Measurements from ENCODE around the gene FGD5.
A peak's percentile ranks its signal among the peaks of the same experiment; 100 is the strongest.

The FGD5 gene

DNA sequence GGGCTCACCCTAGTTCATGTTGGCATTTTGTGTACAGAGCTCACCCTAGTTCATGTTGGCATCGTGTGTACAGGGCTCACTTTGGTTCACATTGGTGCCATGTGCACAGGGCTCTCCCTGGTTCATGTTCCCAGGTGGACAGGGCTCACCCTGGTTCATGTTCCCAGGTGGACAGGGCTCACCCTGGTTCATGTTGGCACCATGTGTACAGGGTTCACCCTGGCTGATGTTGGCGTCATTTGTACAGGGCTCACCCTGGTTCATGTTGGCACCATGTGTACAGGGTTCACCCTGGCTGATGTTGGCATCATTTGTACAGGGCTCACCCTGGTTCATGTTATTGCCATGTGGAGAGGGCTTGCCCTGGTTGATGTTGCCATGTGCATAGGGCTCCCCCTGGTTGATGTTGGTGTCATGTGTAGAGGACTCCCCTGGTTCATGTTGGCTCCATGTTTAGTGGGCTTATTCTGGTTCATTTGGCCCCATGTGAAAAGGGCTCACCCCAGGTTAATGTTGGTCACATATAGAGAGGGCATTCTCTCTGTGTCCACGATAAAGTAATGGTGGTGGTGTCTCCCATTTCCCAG lies 97.0 kb downstream of the FGD5 start:
- no peak for DNase-seq (ENCODE audit: low read depth, low spot score)

DNA sequence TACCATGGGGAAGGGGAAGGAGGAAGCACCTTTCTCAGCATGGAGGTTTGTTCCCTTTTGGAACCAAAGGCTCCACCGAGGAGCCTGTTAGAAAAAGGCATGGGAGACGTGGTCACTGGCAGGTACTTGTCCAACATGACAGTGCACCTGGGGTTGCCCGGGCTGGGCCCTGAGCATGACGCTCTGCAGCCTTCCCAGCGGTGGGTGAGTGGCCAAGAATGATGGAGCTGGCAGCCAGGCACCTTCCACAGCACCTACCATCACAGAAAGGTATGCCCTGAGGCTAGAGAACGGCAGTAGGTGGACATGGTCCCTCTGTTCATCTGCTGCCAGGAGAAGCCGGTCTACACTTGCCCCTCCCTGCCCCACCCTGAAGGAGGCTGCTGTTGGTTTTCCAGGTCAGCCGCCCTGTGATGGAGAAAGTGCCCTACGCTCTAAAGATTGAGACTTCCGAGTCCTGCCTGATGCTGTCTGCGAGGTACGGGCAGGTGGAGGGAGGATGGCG lies 99.6 kb downstream of the FGD5 start:
- H3K27ac ChIP-seq (ENCODE audit: low read length): no peak overlapping the region
- H3K9me3 ChIP-seq (ENCODE audit: control insufficient read depth, insufficient read depth, low read length): no peaks in the 10 kb centered on the region
- no peak overlapping the region for H3K4me3 ChIP-seq (ENCODE audit: low read length)
- H3K4me1 ChIP-seq (ENCODE audit: control insufficient read depth, insufficient read depth, low read length): peaks cover 1% of the 10 kb centered on the region
- no peaks in the 10 kb centered on the region for H3K27me3 ChIP-seq (ENCODE audit: control insufficient read depth, insufficient read depth, low read length)
- no CpG with 5 or more reads among the region's 13 CpGs for WGBS (ENCODE audit: insufficient coverage, insufficient read length)
- DNase-seq (ENCODE audit: low read depth, low spot score): no peak
- H3K36me3 ChIP-seq (ENCODE audit: control insufficient read depth, insufficient read depth, low read length): no peaks in the 10 kb centered on the region

More for the DNA sequence above, 97.0 kb downstream of the FGD5 start:
- Histone ChIP-seq H3K27me3 (ENCODE audit: control insufficient read depth, insufficient read depth, low read length) (no peaks in the 10 kb centered on the region), H3K4me1 (ENCODE audit: control insufficient read depth, insufficient read depth, low read length) (peaks cover 1% of the 10 kb centered on the region), H3K27ac (ENCODE audit: low read length) (no peak overlapping the region), H3K36me3 (ENCODE audit: control insufficient read depth, insufficient read depth, low read length) (no peaks in the 10 kb centered on the region), H3K9me3 (ENCODE audit: control insufficient read depth, insufficient read depth, low read length) (no peaks in the 10 kb centered on the region), H3K4me3 (ENCODE audit: low read length) (no peak overlapping the region)
- WGBS (ENCODE audit: insufficient coverage, insufficient read length): no CpG with 5 or more reads among the region's 3 CpGs

DNA sequence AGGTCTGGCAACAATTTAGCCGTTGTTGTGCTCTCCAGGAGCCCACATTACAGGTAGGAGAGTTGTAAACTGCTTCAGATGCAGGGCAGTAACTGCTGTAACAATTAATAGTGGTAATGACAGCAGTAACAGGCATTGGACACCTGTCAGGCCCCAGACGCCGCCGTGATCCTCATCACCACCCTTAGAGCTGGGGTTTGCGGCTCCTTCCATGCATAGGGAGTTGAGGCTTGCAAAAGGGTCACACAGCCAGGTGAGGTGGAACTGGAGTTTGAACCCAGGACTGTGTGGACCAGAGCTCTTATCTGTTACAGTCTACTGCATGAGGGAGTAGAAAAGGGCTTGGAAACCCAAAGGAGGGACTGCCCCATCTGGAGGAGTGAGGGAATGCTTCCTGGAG lies 101.8 kb downstream of the FGD5 start:
- H3K9me3 ChIP-seq (ENCODE audit: control insufficient read depth, insufficient read depth, low read length): no peaks in the 10 kb centered on the region
- no peaks in the 10 kb centered on the region for H3K36me3 ChIP-seq (ENCODE audit: control insufficient read depth, insufficient read depth, low read length)
- H3K27ac ChIP-seq (ENCODE audit: low read length): no peak overlapping the region
- H3K4me1 ChIP-seq (ENCODE audit: control insufficient read depth, insufficient read depth, low read length): no peaks in the 10 kb centered on the region
- H3K4me3 ChIP-seq (ENCODE audit: low read length): no peak overlapping the region
- DNase-seq (ENCODE audit: low read depth, low spot score): no peak
- WGBS (ENCODE audit: insufficient coverage, insufficient read length): no CpG with 5 or more reads among the region's 5 CpGs
- no peaks in the 10 kb centered on the region for H3K27me3 ChIP-seq (ENCODE audit: control insufficient read depth, insufficient read depth, low read length)

DNA sequence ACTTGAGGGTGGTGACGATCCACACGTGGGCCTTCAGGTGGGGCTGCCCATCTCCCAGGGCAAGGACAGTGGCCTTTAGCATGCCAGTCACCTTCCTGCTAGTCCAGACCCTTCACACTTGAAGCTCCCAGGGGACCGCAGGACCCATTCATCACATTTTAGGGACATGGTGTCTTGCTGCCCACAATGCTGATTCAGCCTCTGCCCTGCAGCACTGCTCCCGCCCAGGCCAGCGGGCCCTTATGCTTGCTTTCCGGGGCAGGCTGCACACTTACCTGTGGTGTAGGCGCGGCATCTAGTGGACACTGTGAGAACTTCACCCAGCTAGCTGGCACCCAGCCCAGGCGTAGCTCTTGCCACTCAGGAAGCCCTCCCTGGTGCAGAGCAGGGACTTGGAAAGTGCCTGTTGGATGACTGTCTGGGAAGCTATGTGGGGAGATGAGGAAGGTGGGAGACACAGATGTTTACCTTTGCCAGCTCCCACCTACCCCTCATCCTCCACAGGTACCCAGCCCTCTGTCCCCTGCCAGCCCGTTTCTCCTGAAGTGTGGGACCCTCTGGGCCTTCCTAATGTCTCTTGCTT lies 102.4 kb downstream of the FGD5 start:
- H3K27me3 ChIP-seq (ENCODE audit: control insufficient read depth, insufficient read depth, low read length): no peaks in the 10 kb centered on the region
- no peaks in the 10 kb centered on the region for H3K36me3 ChIP-seq (ENCODE audit: control insufficient read depth, insufficient read depth, low read length)
- no peak overlapping the region for H3K27ac ChIP-seq (ENCODE audit: low read length)
- WGBS (ENCODE audit: insufficient coverage, insufficient read length): no CpG with 5 or more reads among the region's 10 CpGs
- no peaks in the 10 kb centered on the region for H3K9me3 ChIP-seq (ENCODE audit: control insufficient read depth, insufficient read depth, low read length)
- peak; percentile 78 for DNase-seq (ENCODE audit: low read depth, low spot score)
- no peaks in the 10 kb centered on the region for H3K4me1 ChIP-seq (ENCODE audit: control insufficient read depth, insufficient read depth, low read length)
- H3K4me3 ChIP-seq (ENCODE audit: low read length): no peak overlapping the region

DNA sequence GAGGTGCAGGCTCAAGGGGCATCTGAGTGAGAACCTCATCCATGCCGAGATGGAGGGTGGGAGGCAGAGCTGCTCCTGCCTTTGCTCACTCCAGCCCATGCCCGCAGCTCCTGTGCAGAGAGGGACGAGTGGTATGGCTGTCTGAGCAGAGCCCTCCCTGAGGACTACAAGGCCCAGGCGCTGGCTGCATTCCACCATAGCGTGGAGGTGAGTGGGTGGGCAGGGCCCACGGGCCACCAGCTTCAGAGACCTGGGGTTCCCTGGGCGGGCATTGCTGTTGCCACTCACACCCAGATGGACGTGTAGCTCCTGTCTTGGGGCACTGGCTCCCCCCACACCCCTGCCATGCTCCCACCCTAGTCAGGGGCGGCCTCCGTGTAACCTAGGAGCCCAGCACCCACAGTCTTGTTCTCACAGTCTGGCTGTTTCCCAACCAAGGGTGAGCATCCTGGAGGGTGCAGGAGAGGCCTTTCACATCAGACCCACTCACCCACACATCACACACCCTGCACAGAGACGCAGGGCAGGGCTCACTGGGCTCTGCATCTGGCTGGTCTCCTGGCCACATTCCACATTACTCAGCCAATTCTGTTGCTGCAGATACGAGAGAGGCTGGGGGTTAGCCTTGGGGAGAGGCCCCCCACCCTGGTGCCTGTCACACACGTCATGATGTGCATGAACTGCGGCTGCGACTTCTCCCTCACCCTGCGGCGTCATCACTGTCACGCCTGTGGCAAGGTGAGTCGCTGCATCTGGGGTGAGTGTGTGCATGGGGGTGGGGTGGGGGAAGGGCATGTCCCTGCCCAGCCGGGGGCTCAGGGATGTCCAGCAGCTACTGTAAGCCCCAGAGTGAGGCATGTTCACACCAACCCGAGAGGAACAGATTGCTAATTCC lies 103.3 kb downstream of the FGD5 start:
- Histone ChIP-seq H3K27ac (ENCODE audit: low read length) (no peak overlapping the region), H3K27me3 (ENCODE audit: control insufficient read depth, insufficient read depth, low read length) (no peaks in the 10 kb centered on the region), H3K36me3 (ENCODE audit: control insufficient read depth, insufficient read depth, low read length) (no peaks in the 10 kb centered on the region), H3K9me3 (ENCODE audit: control insufficient read depth, insufficient read depth, low read length) (no peaks in the 10 kb centered on the region), H3K4me1 (ENCODE audit: control insufficient read depth, insufficient read depth, low read length) (no peaks in the 10 kb centered on the region), H3K4me3 (ENCODE audit: low read length) (no peak overlapping the region)
- DNase-seq (ENCODE audit: low read depth, low spot score): no peak
- WGBS (ENCODE audit: insufficient coverage, insufficient read length): no CpG with 5 or more reads among the region's 21 CpGs

DNA sequence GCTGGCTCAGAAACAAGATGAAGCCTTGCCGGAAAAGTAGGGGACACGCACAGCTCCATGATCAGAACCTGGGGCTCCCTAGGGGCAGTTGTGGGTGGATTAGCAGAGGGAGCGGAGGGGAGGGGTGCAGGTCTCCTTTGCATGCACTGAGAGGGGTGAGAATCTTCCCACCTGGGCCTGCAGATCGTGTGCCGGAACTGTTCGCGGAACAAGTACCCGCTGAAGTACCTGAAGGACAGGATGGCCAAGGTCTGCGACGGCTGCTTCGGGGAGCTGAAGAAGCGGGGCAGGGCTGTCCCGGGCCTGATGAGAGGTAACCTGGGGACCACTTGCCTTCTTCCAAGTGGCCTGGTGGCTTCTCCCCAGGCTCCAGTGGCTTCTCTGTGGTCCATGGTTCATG lies 104.1 kb downstream of the FGD5 start:
- no peaks in the 10 kb centered on the region for H3K4me1 ChIP-seq (ENCODE audit: control insufficient read depth, insufficient read depth, low read length)
- WGBS (ENCODE audit: insufficient coverage, insufficient read length): no CpG with 5 or more reads among the region's 13 CpGs
- no peak overlapping the region for H3K27ac ChIP-seq (ENCODE audit: low read length)
- H3K36me3 ChIP-seq (ENCODE audit: control insufficient read depth, insufficient read depth, low read length): no peaks in the 10 kb centered on the region
- H3K27me3 ChIP-seq (ENCODE audit: control insufficient read depth, insufficient read depth, low read length): no peaks in the 10 kb centered on the region
- H3K4me3 ChIP-seq (ENCODE audit: low read length): no peak overlapping the region
- DNase-seq (ENCODE audit: low read depth, low spot score): no peak
- H3K9me3 ChIP-seq (ENCODE audit: control insufficient read depth, insufficient read depth, low read length): no peaks in the 10 kb centered on the region

DNA sequence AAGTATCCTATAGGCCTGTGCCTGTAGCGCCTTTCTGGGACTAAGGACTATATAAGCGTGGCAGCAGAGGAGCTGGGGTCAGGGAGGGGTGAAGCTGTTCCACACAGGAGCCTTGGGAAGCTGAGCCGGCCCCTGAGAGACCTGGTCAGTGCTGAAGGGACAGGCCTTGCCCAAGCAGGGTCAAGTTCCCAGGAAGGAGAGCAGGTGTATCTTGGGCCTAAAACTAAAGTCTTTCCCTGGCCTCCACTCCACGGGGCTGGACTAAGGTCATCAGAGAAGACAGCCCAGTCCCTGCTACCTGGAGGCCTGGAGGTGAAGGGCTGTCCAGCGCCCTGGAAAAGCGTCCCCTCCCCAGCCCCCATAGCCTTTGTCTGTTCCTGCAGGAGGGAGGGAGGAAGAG lies 104.7 kb downstream of the FGD5 start:
- Histone ChIP-seq H3K4me3 (ENCODE audit: low read length) (no peak overlapping the region), H3K36me3 (ENCODE audit: control insufficient read depth, insufficient read depth, low read length) (no peaks in the 10 kb centered on the region), H3K9me3 (ENCODE audit: control insufficient read depth, insufficient read depth, low read length) (no peaks in the 10 kb centered on the region), H3K4me1 (ENCODE audit: control insufficient read depth, insufficient read depth, low read length) (no peaks in the 10 kb centered on the region), H3K27me3 (ENCODE audit: control insufficient read depth, insufficient read depth, low read length) (no peaks in the 10 kb centered on the region), H3K27ac (ENCODE audit: low read length) (no peak overlapping the region)
- WGBS (ENCODE audit: insufficient coverage, insufficient read length): no CpG with 5 or more reads among the region's 6 CpGs
- no peak for DNase-seq (ENCODE audit: low read depth, low spot score)

DNA sequence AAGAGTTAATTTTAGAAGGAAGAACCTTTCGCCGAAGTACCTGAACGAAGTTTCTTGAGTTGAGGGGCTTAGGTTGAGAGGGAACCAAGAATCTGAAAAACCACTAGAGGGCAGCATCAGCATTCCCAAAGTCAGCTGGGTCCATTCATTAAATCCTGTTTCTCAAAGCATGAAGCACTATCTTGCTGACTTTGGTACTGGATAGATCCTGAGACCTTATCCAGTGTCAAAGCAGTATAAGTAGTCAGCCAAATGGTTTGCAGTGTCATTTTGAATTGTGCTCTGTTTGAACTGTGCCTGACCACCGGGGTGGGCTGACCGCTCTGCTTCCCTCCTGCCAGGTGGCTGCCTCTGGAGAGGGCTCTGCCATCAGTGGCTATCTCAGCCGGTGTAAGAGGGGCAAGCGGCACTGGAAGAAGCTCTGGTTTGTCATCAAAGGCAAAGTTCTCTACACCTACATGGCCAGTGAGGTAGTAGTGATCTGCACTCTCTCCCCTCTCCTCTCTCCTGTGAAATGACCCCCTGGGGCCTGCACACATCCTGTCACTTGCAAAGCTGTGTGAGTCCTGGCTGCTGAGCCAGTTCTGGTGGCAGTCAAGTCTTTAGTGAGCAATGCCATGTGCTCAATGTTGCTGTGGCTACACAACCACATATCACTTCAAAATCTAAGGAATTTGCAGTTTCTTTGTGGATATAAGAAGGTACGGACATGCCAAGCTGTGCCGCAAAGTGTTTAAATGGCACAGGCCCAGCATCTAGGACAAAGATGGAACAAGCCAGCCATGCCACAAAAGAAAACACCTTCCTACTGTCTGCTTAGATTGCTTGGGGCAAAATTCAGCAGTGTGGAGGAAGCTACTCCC lies 107.2 kb downstream of the FGD5 start:
- WGBS (ENCODE audit: insufficient coverage, insufficient read length): no CpG with 5 or more reads among the region's 9 CpGs
- Histone ChIP-seq H3K4me1 (ENCODE audit: control insufficient read depth, insufficient read depth, low read length) (no peaks in the 10 kb centered on the region), H3K4me3 (ENCODE audit: low read length) (no peak overlapping the region), H3K27ac (ENCODE audit: low read length) (no peak overlapping the region), H3K9me3 (ENCODE audit: control insufficient read depth, insufficient read depth, low read length) (no peaks in the 10 kb centered on the region), H3K36me3 (ENCODE audit: control insufficient read depth, insufficient read depth, low read length) (no peaks in the 10 kb centered on the region), H3K27me3 (ENCODE audit: control insufficient read depth, insufficient read depth, low read length) (no peaks in the 10 kb centered on the region)
- DNase-seq (ENCODE audit: low read depth, low spot score): peak; percentile 76

DNA sequence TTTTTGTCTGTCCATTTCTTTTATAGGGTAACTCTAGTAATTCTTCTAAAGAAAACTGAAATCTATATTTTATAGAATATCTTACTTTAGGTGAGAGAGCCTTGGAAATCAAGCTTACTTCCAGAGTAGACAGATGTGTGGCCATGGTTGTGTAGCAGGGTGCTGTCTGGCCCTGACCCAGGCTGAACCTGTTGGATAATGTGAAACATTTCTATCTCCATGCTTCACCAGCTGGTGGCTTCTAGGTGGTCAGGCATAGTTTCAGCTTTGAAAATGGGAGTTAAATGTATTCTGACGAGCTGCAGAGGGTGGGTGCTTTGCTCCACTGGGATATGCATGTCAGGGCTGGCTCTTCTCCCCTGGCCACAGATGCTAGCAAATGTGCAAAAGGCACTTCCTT lies 107.8 kb downstream of the FGD5 start:
- DNase-seq (ENCODE audit: low read depth, low spot score): no peak
- Histone ChIP-seq H3K27me3 (ENCODE audit: control insufficient read depth, insufficient read depth, low read length) (no peaks in the 10 kb centered on the region), H3K4me1 (ENCODE audit: control insufficient read depth, insufficient read depth, low read length) (no peaks in the 10 kb centered on the region), H3K27ac (ENCODE audit: low read length) (no peak overlapping the region), H3K4me3 (ENCODE audit: low read length) (no peak overlapping the region), H3K9me3 (ENCODE audit: control insufficient read depth, insufficient read depth, low read length) (no peaks in the 10 kb centered on the region), H3K36me3 (ENCODE audit: control insufficient read depth, insufficient read depth, low read length) (no peaks in the 10 kb centered on the region)
- no CpG with 5 or more reads among the region's 1 CpG for WGBS (ENCODE audit: insufficient coverage, insufficient read length)

DNA sequence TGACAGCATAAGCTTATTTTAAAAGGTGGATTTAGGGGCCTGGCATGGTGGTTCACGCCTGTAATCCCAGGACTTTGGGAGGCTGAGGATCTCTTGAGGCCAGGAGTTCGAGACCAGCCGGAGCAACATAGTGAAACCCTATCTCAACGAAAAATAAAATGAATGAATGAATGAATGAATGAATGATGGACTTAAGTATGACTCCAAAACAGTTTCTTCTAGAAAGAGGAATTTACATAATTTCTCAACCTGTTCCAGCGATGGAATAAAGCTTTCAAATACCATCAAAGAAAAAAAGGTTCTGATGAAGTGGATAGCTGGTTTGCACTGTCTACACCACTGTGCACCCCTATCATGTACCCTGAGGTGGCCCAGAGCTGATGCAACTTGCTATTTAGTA lies 108.5 kb downstream of the FGD5 start:
- H3K27ac ChIP-seq (ENCODE audit: low read length): no peak overlapping the region
- no CpG with 5 or more reads among the region's 5 CpGs for WGBS (ENCODE audit: insufficient coverage, insufficient read length)

More for the DNA sequence above, 108.5 kb downstream of the FGD5 start:
- Histone ChIP-seq H3K4me1 (ENCODE audit: control insufficient read depth, insufficient read depth, low read length) (no peaks in the 10 kb centered on the region), H3K27me3 (ENCODE audit: control insufficient read depth, insufficient read depth, low read length) (no peaks in the 10 kb centered on the region), H3K36me3 (ENCODE audit: control insufficient read depth, insufficient read depth, low read length) (no peaks in the 10 kb centered on the region), H3K4me3 (ENCODE audit: low read length) (no peak overlapping the region), H3K9me3 (ENCODE audit: control insufficient read depth, insufficient read depth, low read length) (no peaks in the 10 kb centered on the region)
- no peak for DNase-seq (ENCODE audit: low read depth, low spot score)
